GM21528 (cell line): ENCODE measurements around the gene MTHFD1.
A peak's percentile ranks its signal among the peaks of the same experiment; 100 is the strongest.
"Not testable (repeated sequence)": the region's sequence is repeated elsewhere in the genome, so short reads cannot be mapped to it uniquely, and the experiment has no call there.

ENCODE experiments used
- ATAC-seq: cut with Tn5 transposase; IDR thresholded peaks from one replicate; pipeline ENCODE4 v1.9.1; 2021; ENCODE audit warnings: mild to moderate bottlenecking, moderate library complexity; ENCODE audit not compliant: unreplicated experiment, low FRiP score

Gene MTHFD1

GRCh38 chr14:64387782-64388532 is at the start of gene MTHFD1:
Gene MTHFD1 (plus strand): TSS chr14:64388353. CDS start chr14:64388428, 75 bp downstream.
- peak; percentile 80 for ATAC-seq

DNA sequence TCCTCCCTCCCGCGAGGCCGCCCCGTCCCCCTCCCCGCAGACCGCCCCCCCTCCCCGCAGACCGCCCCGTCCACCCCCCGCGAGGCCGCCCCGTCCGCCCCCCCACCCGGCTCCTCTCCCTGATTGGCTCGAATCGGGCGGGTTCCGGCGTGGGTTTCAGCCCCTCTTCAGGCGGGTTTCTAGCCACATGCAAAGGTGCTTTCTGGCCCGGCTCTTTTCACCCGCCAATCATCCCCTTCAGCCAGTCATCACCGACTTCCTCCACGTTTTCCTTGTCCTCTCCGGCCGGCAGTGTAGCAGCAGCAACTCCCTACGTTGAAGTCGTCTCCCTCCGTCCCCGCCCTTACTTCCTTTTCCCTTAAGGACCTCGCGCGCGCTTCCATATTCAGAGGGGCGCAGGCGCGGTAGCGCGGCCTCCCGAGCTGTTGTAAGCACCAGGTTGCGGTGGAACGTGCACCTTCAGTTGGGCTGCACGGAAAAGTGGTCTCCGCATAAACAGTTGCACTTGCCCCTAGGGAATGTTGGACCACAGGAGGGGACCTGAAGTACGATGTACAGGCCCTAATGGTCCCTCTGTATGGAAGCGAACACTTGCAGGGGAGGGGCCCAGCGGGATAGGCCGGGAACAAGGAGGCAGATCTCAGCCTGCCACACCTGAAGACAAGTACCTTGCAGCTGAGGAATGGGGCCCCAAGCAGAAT is 49.4 kb upstream of the MTHFD1 start:
- ATAC-seq: peak; percentile 90

DNA sequence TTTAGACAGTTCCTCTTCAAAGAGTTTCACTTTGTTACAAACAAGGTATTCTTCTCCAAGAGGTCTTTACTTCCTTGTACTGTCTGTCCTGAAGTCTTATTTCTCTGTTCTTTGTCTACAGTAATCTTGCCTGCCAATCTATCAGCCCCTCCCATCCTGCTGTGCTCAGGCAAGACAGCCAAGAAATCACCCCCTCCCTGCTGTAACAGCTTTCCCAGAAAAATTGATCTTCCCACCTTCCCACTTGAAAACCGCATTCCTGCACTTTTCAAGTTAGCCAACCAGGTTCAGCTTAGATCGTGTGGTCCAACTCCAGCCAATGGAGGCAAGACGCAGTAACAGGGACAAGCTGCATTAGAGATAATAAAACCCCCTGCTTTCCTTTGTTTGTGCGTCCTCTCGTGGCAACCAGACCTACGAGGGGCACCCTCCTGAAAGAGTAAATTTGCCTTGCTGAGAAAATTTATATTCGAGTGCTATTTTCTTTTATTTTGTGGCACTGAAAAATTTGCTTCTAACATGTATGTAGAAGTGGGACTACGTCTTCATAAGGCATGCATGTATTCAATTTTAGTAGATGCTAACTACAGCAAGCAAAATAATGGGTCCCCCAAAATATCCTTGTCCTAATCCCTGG is 47.5 kb upstream of the MTHFD1 start:
- no peak for ATAC-seq

- ATAC-seq: no peak
These were observed 40.4 kb upstream of the MTHFD1 start for GRCh38 chr14:64347748-64348147.

GRCh38 chr14:64349741-64350490 is 38.2 kb upstream of the MTHFD1 start:
- ATAC-seq: no peak

DNA sequence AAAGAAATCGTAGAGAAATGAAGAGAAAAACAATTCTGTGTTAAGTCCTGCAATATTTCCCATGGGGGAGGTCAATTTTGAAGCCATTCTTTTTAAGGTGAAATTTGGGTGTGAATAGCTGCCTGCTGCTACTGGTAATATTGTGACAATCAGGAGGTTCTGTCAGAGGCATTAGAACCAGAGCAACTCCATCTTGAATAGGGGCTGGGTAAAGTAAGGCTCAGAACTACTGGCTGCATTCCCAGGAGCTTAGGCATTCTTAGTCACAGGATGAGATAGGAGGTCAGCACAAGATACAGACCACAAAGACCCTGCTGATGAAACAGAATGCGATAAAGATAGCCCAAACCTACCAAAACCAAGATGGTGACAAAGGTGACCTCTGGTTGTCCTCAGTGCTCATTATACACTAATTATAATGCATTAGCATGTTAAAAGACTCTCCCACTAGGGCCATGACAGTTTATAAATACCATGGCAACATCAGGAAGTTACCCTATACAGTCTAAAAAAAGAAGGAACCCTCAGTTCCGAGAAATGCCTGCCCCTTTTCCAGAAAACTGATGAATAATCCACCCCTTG is 24.8 kb upstream of the MTHFD1 start:
- ATAC-seq: no peak

- no peak for ATAC-seq
These were observed 23.2 kb upstream of the MTHFD1 start for GRCh38 chr14:64364907-64365306.

GRCh38 chr14:64365358-64365889 is 22.7 kb upstream of the MTHFD1 start:
- ATAC-seq: not testable (repeated sequence)

GRCh38 chr14:64369201-64369600 is 19.0 kb upstream of the MTHFD1 start:
- no peak for ATAC-seq

GRCh38 chr14:64387232-64387781 is 846 bp upstream of the MTHFD1 start:
- no peak for ATAC-seq

DNA sequence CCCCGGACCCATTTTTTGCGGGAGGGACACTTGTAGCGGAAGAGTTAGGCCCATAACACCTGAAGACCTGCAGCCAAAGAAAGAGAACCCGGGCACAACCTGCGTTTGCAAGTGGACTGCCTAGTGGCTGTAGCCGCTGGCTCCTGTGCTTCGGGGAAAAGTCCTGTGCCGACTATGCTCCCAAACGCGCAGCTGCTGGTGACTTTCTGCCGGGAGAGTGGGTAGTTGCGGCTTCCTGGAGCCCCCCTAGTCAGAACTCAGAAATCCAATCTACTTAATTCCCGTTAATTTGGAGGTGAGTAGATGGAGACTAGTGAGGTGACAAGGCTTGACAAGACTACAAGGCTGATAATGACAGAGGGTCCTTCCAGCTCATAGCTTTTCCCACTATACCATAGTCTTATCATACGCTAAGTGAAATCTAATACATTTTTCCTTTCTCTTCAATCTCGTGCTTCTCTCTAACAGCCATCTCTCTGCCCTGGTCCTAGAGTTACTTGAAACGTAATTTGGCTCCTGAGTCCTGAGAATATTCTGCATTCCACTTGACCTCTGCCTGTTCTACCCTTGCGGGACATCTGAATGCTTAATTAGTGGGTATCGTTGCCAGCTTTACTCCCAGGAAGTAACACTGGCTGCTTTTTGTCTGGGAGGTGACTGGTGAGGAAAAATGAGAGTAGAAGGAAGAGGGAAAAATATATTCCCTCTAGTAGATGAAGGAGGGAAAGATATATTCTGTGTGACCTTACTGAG is 556 bp downstream of the MTHFD1 start:
- ATAC-seq: peak; percentile 7

GRCh38 chr14:64391113-64391725 is 3.1 kb downstream of the MTHFD1 start:
- ATAC-seq: no peak

DNA sequence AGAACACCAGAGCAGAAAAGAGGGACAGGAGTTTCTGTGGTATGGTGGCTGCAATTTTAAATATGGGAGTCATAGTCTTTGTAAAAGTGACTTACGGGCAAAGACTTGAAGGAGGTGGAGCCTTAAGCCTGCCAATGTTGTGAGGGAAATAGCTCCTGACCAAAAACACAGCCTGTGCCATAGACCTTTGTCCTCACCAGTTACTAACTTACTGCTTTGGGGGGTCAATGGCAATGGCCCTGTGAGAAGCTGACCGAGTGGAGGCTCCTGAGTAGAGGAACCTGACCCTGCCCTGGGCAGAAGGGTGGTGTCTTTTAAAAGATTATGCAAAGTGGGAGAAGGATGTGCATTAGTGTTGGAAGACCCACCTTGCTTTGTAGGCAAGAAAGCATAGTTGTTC is 3.8 kb downstream of the MTHFD1 start:
- ATAC-seq: no peak

- not testable (repeated sequence) for ATAC-seq
These were observed 5.1 kb downstream of the MTHFD1 start for GRCh38 chr14:64393189-64393726.

DNA sequence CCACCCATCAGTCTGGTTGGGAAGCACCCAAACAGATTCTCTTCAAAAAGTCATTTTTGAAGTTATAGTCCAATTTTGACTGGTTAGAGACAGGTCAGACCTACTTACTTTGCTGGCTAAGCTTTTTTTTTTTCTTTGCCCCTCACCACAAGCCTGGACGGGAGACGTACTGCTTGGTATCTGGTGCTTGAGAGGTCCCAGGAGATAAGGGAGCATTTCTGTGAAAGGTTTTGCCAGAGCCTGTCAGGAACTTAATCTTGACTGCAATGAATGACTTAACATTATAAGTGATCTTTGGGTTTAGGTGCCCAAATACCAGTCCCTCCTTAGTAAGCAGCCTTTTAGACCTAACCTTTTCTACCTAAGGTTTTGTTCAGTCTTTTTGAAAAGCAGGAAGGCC is 6.3 kb downstream of the MTHFD1 start:
- no peak for ATAC-seq

DNA sequence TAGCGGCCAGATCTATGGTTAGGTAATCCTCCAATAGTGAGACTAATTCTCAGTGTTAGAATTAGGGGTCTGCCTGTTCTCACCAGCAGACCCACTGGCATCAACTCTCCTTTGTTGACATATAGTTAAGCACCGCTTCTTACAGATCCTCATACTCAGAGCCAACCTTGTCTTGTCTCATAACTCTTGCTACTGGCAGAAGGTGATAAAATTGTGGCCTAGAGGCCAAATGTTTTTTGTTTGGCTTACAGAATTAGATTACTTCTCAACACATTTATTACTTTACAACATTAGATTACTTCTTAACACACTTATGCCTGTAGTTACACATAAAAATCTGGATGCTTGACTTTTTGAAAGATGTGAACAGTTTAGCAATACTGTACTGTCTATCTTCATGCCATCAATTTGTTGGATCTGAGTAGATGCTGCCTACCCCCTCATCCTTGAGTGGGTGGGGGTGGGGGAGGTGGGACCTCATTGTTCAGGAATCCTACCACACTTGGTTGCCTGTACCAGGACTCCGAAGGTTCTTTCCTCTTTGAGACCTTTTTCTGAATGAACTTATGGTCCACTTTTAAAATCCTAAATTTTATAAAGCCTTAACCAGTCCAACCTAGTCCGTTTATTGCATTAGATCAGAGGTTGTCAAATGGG is 7.0 kb downstream of the MTHFD1 start:
- no peak for ATAC-seq

DNA sequence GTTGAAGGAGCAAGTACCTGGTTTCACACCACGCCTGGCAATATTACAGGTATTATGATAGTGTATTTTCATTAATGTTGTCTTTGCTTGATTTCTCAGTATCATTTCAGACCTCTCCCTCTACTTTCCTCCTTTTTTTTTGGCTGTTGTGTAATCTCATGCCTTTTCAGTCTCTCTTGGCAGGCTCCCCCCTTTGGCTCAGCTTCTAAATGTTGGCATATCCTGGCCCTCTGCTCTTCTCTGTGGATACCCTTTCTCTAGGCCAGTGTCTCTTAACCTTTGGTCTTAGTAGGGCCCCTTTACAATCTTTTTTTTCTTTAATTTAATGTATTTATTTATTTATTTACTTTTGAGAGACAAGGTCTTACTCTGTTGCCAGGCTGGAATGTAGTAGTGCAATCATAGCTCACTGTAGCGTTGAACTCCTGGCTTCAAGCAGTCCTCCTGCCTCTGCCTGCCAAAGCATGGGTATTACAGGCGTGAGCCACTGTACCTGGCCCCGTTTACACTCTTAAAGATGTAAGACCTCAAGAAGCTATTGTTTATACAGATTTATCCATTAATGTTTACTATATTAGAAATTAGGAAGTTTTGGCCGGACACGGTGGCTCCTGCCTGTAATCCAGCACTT is 12.8 kb downstream of the MTHFD1 start:
- no peak for ATAC-seq

- no peak for ATAC-seq
These were observed 13.8 kb downstream of the MTHFD1 start for GRCh38 chr14:64401949-64402348.
